HCT116 (cell line): Measurements from ENCODE around the gene GLI3. TPM values are rescaled to one million over a fixed set of nuclear protein-coding genes. Genes with fewer than 3 reads are reported as not detected.

Experiments used
- ATAC-seq: fragments of 200-7000 bp; cut with Tn5 transposase; 2 replicates; pipeline ENCODE4 v1.9.1; 2020; ENCODE audit warnings: mild to moderate bottlenecking, moderate library complexity
- BruUV-seq: library from RNA; stranded (reverse); fragments of 400-500 nt; replicated peaks from 2 replicates; lab custom pipeline; 2021; lab: Mats Ljungman, UMichigan
- CTCF ChIA-PET: fragments of 300-600 bp; sonication (Branson Sonifier 250); formaldehyde crosslinking; loops from one replicate; lab custom pipeline; 2021; ENCODE audit warnings: antibody characterized with exemption; lab: Charles Lee
- POLR2A ChIA-PET: fragments of 300-600, 350-600 bp; sonication (Branson Sonifier 250); formaldehyde crosslinking; loops from one replicate; lab custom pipeline; 2021; ENCODE audit warnings: antibody characterized with exemption; lab: Charles Lee
- RAD21 ChIA-PET, 2 experiments: fragments of 300-600 bp; sonication (Branson Sonifier 250); formaldehyde crosslinking; loops; one replicate each; lab custom pipeline; 2023; ENCODE audit warnings: low total read pairs in 2 of 2; ENCODE audit not compliant: uncharacterized antibody in 2 of 2, unreplicated experiment in 2 of 2, low non-redundant PET in 1 of 2; lab: Charles Lee
- DNase-seq: peaks from one replicate; pipeline ENCODE4 v3.0.0-alpha.2; 2010; ENCODE audit warnings: low read depth, low spot score
- H2AFZ ChIP-seq: fragments of 200-600 bp; shearing (Covaris generic), sonication (generic); 2 replicates; pipeline ENCODE4 v1.6.1; 2017; ENCODE audit warnings: low read depth, mixed run types, mixed read lengths, antibody characterized with exemption, low read length; ENCODE audit not compliant: poor library complexity, severe bottlenecking
- H3K27ac ChIP-seq: 2 replicates; pipeline ENCODE4 v1.5.1; 2012; ENCODE audit warnings: low read depth, low read length
- H3K27me3 ChIP-seq: fragments of 200-600 bp; sonication (generic); 2 replicates; pipeline ENCODE4 v1.6.1; 2016; ENCODE audit warnings: mixed run types, low read length, mixed read lengths; ENCODE audit not compliant: insufficient read depth
- H3K36me3 ChIP-seq, 2 experiments: fragments of 200-500 bp in 1 of 2; fragments of 200-600 bp in 1 of 2; sonication (Bioruptor generic) in 1 of 2; sonication (generic) in 1 of 2; 2 replicates each; pipeline versions ENCODE4 v1.5.1 to v1.6.1; 2014 to 2016; ENCODE audit warnings: low read length in 2 of 2, inconsistent platforms in 1 of 2, mixed read lengths in 1 of 2, mixed run types in 1 of 2; ENCODE audit not compliant: insufficient read depth in 2 of 2, control insufficient read depth in 1 of 2
- H3K4me1 ChIP-seq, 2 experiments: fragments of 200-600 bp in 1 of 2; sonication (generic) in 1 of 2; 2 replicates each; pipeline versions ENCODE4 v1.5.1 to v1.6.1; 2012 to 2017; ENCODE audit warnings: low read length in 2 of 2, inconsistent platforms in 1 of 2, mild to moderate bottlenecking in 1 of 2, mixed read lengths in 1 of 2, mixed run types in 1 of 2, moderate library complexity in 1 of 2; ENCODE audit not compliant: insufficient read depth in 2 of 2, control insufficient read depth in 1 of 2
- H3K4me2 ChIP-seq: fragments of 200-600 bp; sonication (generic); 2 replicates; pipeline ENCODE4 v1.6.1; 2017; ENCODE audit warnings: mixed run types, low read length, mixed read lengths
- H3K4me3 ChIP-seq, 2 experiments: fragments of 200-600 bp in 1 of 2; sonication (generic) in 1 of 2; replicated peaks in 1 of 2; 2 replicates each; pipeline ENCODE4 v1.5.1; 2011 to 2016; ENCODE audit warnings: low read length in 2 of 2, control low read depth in 1 of 2, low read depth in 1 of 2, mild to moderate bottlenecking in 1 of 2, mixed read lengths in 1 of 2, mixed run types in 1 of 2
- H3K79me2 ChIP-seq: fragments of 200-600 bp; sonication (generic); 2 replicates; pipeline ENCODE4 v1.6.1; 2017; ENCODE audit warnings: mild to moderate bottlenecking, mixed run types, low read length, moderate library complexity, mixed read lengths; ENCODE audit not compliant: insufficient read depth
- H3K9ac ChIP-seq: fragments of 200-600 bp; sonication (generic); 2 replicates; pipeline ENCODE4 v1.6.1; 2016; ENCODE audit warnings: low read length, mixed read lengths
- H3K9me2 ChIP-seq: fragments of 200-600 bp; sonication (generic), shearing (Covaris generic); 2 replicates; pipeline ENCODE4 v1.6.1; 2017; ENCODE audit warnings: mixed run types, mild to moderate bottlenecking, moderate library complexity; ENCODE audit not compliant: insufficient read depth
- H3K9me3 ChIP-seq, 2 experiments: fragments of 200-500 bp in 1 of 2; fragments of 200-600 bp in 1 of 2; sonication (Bioruptor generic) in 1 of 2; sonication (generic) in 1 of 2; 2 replicates each; pipeline ENCODE4 v1.6.1; 2014 to 2017; ENCODE audit warnings: low read length in 2 of 2, mixed read lengths in 2 of 2, inconsistent platforms in 1 of 2, low read depth in 1 of 2, mild to moderate bottlenecking in 1 of 2, mixed run types in 1 of 2, moderate library complexity in 1 of 2; ENCODE audit not compliant: control insufficient read depth in 1 of 2, insufficient read depth in 1 of 2
- H4K20me1 ChIP-seq: fragments of 200-600 bp; sonication (generic), shearing (Covaris generic); 2 replicates; pipeline ENCODE4 v1.6.1; 2017; ENCODE audit warnings: mixed run types, mild to moderate bottlenecking, moderate library complexity; ENCODE audit not compliant: insufficient read depth
- CBX3 ChIP-seq: IDR thresholded peaks from 2 replicates; pipeline ENCODE4 v1.6.1; 2012; ENCODE audit warnings: low read depth
- CEBPB ChIP-seq: IDR thresholded peaks from 2 replicates; pipeline ENCODE4 v1.6.1; 2012; ENCODE audit warnings: low read depth
- ELF1 ChIP-seq: IDR thresholded peaks from 2 replicates; pipeline ENCODE4 v1.6.1; 2012; ENCODE audit warnings: low read depth, borderline replicate concordance
- JUND ChIP-seq: IDR thresholded peaks from 2 replicates; pipeline ENCODE4 v1.6.1; 2012
- SIN3A ChIP-seq: IDR thresholded peaks from 2 replicates; pipeline ENCODE4 v1.6.1; 2012; ENCODE audit warnings: low read depth
- SRF ChIP-seq: IDR thresholded peaks from 2 replicates; pipeline ENCODE4 v1.6.1; 2012; ENCODE audit warnings: low read depth
- ZFX ChIP-seq: fragments of 450-650 bp; IDR thresholded peaks from 2 replicates; pipeline ENCODE4 v1.6.1; 2017
- ZNF274 ChIP-seq: fragments of 200-500 bp; sonication (Bioruptor generic); IDR thresholded peaks from 2 replicates; pipeline ENCODE4 v1.6.1; 2014; ENCODE audit warnings: mild to moderate bottlenecking, low read depth, low read length, inconsistent platforms
- intact Hi-C: fragments of 100-400 bp; cut with micrococcal nuclease; formaldehyde crosslinking; loops from 2 replicates; pipeline ENCODE4 v1.10.0; 2022
- total RNA-seq: library from RNA; stranded (reverse); gene quantifications from one replicate; pipeline ENCODE4 v1.2.1, GENCODE V29; 2021; ENCODE audit not compliant: unreplicated experiment
- TF ChIP-seq, protein P1 (sequence below): IDR thresholded peaks from 2 replicates; pipeline ENCODE4 v1.6.1; 2012

Gene GLI3
- total RNA-seq, 1 experiment from 2014 or later = 0.07 TPM

DNA sequence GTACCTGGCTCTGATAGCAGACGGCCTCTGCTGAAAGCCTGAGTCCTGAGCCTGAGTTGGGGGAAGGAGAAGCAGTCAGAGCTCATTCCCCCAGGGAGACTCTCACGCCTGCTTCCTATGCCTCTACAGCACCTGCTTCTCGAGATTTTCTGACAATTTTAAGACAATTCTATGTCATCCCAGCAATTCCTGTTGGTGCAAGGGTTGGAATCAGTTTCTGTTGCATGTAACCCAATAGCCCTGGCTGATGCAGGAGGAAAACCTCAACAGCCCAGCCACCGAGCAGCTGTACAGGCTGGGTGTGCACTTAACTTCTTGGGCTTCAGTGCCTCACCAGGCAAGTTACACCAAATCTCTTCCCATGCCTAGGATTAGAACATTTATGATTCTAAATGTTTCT, 134.7 kb downstream of the GLI3 start:
- Histone ChIP-seq H3K9me3 (no peaks in the 10 kb centered on the region), H3K36me3 (no peaks in the 10 kb centered on the region), H3K27me3 (no peaks in the 10 kb centered on the region), H3K4me2 (no peak overlapping the region), H3K79me2 (no peaks in the 10 kb centered on the region), H3K4me3 (no peak overlapping the region), H4K20me1 (no peaks in the 10 kb centered on the region), H3K27ac (no peak overlapping the region), H3K4me1 (no peaks in the 10 kb centered on the region), H2AFZ (no peak overlapping the region), H3K9me2 (no peaks in the 10 kb centered on the region), H3K9ac (no peak overlapping the region)
- no peak for DNase-seq
- intact Hi-C loops = no loop called here
- no peak for ATAC-seq
- CTCF ChIA-PET = no interaction called here
- POLR2A ChIA-PET = no interaction called here
- RAD21 ChIA-PET = no interaction called here
- no peak for TF ChIP-seq CBX3
- TF ChIP-seq ZFX = no peak
- TF ChIP-seq SIN3A = no peak
- TF ChIP-seq CEBPB = no peak
- no peak for TF ChIP-seq ZNF274
- BruUV-seq = no TSS peak

DNA sequence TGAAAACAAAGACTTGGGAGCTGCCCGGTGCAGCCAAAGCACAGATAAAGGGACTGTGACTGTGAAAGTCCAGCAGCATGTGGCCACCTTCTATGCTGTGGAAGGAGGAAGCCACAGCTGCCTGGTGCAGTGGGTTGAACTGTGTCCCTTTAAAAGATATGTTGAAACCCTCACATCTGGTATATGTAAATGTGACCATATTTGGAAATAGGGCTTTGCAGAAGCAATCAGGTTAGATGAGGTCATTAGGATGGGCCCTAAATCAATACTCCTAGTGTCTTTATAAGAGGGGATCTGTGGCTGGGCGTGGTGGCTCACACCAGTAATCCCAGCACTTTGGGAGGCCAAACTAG, 136.9 kb downstream of the GLI3 start:
- intact Hi-C loops = no loop called here
- H3K27ac ChIP-seq = no peak overlapping the region
- RAD21 ChIA-PET = no interaction called here
- no peak overlapping the region for H2AFZ ChIP-seq
- no peak overlapping the region for H3K4me3 ChIP-seq
- no peaks in the 10 kb centered on the region for H3K9me2 ChIP-seq
- no peaks in the 10 kb centered on the region for H3K9me3 ChIP-seq
- CTCF ChIA-PET = no interaction called here
- H3K36me3 ChIP-seq = no peaks in the 10 kb centered on the region
- H3K4me2 ChIP-seq = no peak overlapping the region
- H3K4me1 ChIP-seq = no peaks in the 10 kb centered on the region
- ATAC-seq (no peak), DNase-seq (no peak)
- H4K20me1 ChIP-seq = no peaks in the 10 kb centered on the region
- TF ChIP-seq, protein P1, sequence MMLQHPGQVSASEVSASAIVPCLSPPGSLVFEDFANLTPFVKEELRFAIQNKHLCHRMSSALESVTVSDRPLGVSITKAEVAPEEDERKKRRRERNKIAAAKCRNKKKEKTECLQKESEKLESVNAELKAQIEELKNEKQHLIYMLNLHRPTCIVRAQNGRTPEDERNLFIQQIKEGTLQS = no peak
- TF ChIP-seq SRF = no peak
- no peak for TF ChIP-seq ZNF274
- no peak for TF ChIP-seq ELF1
- no peak for TF ChIP-seq JUND
- no peak for TF ChIP-seq ZFX
- BruUV-seq = no TSS peak
- H3K27me3 ChIP-seq = no peaks in the 10 kb centered on the region
- POLR2A ChIA-PET = no interaction called here
- H3K79me2 ChIP-seq = no peaks in the 10 kb centered on the region
- no peak overlapping the region for H3K9ac ChIP-seq
